ENCODE results near the gene NAA16. TPM values are rescaled to one million over a fixed set of nuclear protein-coding genes. Genes with fewer than 3 reads are reported as not detected.

NAA16 gene
- total RNA-seq, 1 donor from 2014 or later = 35.6 TPM

DNA sequence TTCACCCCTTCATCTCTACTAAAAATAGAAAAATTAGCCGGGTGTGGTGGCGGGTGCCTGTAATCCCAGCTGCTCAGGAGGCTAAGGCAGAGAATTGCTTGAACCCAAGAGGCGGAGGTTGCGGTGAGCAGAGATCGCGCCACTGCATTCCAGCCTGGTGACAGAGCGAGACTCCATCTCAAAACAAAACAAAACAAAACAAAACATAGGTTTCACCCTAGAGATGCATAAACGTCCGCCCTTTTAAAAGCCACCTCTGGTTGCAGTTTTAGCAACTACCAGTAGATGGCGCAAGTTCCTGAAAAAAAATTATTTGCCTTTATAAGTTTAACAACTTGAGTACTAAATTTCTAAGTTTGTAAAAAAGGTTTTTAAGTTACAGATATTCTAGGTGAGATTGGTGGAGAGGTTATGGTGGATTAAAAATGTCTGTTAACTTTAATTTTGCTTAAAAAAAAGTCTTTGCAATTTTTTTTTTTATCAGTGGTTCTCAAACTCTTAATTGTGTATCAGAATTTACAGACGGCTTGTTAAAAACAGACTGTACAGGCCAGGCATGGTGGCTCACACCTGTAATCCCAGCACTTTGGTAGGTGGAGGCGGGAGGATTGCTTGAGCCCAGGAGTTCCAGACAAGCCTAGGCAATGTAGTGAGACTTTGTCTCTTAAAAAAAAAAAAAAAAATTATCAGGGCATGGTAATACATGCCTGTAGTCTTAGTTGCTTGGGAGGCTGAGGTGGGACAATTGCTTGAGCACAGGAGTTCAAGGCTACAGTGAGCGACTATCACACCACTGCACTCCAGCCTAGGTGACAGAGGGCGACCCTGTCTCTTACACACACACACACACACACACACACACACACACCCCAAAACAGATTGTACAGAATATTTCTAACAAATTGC lies 42.1 kb downstream of the NAA16 start:
- intact Hi-C loops (cut with micrococcal nuclease) = loop anchor here (1.0 to 5.0 kb wide), 3 partner anchors 44 to 759 kb away; no protein-coding TSS in a partner anchor

DNA sequence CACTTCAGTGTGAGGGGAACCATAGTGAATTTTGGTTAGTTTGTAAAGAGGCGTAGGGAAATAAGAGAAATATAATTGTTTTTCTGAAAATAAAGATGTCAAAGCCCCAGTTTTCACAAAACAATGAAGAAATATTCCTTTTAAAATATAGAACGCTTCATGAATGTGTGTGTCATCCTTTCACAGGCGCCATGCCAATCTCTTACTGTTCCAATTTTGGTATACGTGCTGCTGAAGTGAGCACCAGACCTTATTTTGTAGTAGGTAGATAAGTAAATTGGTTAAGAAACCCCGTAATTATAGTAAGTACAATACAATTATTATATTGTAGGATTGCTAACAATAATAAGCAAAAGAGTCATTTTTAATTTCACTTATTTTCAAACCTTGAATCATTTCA lies 43.3 kb downstream of the NAA16 start:
- intact Hi-C loops (cut with micrococcal nuclease) = loop anchor here (5.0 kb wide), 2 partner anchors 43 to 758 kb away; no protein-coding TSS in a partner anchor

DNA sequence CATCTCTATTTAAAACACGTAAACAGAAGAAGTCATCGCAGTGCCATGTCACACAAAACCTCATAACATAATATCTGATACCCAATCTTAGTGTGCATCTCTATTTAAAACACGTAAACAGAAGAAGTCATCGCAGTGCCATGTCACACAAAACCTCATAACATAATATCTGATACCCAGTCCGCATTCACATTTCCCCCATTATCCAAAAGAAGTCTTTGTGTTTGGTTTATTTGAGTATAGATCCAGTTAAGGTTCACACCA lies 45.2 kb downstream of the NAA16 start:
- intact Hi-C loops (cut with micrococcal nuclease) = loop anchor here (1.0 to 5.0 kb wide), 3 partner anchors 44 to 108 kb away; partner anchors contain the start of genes MTRF1 and NAA16

DNA sequence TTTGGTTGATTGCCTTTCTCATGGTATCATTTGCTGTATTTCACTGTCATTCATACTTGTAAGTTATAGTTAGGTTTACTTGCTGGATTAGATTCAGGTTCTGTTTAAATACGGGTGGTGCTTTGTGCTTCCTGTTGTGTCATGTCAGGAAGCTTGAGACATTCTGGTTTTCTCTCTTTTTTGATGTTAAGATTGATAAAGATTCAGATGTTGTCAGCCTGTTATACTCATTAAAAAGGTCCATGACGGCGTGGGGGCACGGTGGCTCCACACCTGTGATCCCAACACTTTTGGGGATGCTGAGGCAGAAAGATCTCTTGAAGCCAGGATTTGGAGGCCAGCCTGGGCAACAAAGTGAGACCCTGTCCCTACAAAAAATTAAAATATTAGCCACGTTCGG lies 45.7 kb downstream of the NAA16 start:
- intact Hi-C loops (cut with micrococcal nuclease) = loop anchor here (1.0 to 5.0 kb wide), 3 partner anchors 44 to 108 kb away; partner anchors contain the start of genes MTRF1 and NAA16

DNA sequence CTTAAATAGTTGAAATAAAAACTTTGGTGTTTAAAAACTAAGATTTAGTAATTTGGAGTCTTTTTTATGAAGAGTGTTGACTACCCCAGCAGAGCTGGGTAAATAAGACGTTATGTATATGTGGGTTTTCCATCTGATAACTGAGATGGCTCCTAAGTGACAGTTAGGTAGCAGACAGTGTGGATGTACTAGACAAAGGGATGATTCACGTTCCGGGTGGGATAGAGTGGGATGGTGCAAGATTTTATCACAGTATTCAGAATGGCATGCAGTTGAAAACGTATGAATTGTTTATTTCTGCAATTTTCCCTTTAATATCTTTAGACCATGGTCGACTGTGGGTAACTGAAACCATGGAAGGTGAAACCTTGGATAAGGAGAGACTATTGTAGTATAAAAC lies 50.4 kb downstream of the NAA16 start:
- intact Hi-C loops (cut with micrococcal nuclease) = no loop called here

DNA sequence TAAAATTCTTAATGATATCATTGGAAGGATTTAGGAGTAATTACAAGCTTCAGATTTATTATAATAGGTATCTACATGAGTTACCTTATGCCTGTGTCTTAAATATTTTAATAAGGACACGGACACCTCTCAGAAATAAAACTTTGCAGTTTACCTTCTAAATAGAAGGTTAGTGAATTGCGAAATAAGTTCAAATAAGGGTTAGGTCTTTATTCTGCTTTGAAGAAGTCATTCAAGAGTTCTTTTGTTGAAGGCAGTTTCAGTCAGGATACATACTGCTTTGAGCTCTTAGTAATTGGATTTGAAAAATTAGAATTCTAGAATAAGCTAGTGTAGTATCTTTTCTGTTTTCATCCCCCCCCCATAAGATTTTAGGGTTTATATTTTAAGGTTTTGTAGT lies 53.0 kb downstream of the NAA16 start:
- intact Hi-C loops (cut with micrococcal nuclease) = no loop called here

DNA sequence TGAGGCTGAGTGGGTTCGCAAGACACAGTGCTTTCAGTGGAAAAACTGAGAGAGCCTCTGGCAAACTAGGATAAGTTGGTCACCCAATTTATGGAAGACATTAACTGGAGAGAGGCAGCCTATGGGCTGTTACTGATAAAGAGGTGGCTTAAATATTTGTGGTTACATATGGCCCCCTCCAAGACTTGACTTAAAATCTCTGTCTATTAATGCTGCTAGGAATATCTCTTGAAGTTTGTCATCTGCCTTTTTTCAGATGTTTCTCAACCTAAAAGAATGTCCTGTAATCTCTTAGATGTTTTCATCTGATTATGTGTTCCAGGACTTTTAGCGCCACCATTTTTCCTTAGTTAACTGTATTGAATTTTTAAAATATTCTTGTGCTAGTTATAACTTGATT lies 54.6 kb downstream of the NAA16 start:
- intact Hi-C loops (cut with micrococcal nuclease) = no loop called here

DNA sequence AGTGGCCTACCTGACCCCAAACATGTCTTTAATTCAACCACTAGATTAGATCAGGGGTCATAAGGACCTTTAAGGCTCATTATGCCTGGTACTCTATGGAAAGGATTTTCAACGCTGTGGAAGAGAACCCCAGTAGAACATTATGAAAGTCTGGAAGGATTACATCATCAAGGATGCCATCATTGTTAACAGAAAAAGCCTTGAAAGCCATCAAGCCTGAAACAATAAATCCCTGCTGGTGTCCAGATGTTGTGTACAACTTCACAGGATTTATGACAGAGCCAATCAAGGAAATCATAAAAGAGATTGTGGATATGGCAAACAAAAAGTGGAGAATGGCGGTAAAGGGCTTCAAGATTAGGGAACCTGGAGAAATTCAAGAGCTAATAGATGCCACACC lies 59.7 kb downstream of the NAA16 start:
- intact Hi-C loops (cut with micrococcal nuclease) = no loop called here

DNA sequence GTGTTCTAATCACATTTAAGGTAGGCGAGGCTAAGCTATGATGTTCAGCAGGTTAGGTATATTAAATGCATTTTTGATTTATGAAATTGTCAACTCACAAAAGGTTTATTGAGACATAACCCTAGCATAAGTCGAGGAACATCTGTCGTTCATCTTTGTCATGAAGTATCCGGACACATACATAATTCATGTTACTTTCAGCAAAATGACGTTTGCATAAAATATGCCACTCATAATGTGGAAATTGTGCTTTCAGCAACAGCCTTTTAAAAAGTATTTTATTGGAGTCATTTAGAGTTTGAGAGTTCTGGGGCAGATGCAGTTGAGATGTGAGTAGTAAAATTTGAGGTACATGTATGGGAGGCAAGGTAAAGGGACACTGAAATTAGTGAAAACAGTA lies 66.4 kb downstream of the NAA16 start:
- intact Hi-C loops (cut with micrococcal nuclease) = no loop called here

DNA sequence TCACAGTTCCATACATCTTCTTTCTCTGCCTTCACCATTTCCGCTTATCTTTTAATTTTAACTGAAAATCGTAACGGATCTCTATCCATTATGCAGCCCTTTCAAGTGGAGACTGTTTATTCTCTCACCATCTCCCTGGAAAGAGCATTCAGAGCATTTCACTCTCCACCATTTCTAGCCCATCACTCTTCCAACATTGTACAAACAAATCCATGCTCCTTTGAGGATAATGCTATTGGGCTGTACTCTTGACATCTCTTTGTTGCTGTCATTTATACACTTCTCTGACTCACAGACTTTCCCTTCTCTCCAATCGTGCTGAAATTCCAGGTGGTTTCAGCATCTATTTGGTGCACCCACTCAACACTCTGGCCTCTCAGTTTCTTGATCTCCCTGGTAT lies 71.4 kb downstream of the NAA16 start:
- intact Hi-C loops (cut with micrococcal nuclease) = no loop called here

DNA sequence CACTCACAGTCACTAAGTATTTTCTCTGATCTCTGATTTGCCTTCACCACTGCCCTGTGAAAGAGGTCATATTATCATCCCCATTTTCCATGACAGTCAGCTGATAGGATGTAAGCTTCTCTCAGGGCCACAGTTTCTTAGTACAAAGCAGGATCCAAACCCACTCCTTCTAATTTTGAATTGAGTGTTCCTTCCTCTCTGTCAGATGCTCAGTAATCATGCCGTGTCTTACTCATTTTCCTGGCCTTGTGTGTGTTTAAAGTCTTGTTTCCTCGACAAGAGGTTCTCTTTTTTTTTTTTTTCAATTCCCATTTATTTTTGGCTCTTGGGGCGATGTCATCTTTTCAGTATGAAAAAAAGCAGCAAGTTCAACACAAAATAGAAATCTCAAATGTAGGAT lies 72.3 kb downstream of the NAA16 start:
- intact Hi-C loops (cut with micrococcal nuclease) = no loop called here

DNA sequence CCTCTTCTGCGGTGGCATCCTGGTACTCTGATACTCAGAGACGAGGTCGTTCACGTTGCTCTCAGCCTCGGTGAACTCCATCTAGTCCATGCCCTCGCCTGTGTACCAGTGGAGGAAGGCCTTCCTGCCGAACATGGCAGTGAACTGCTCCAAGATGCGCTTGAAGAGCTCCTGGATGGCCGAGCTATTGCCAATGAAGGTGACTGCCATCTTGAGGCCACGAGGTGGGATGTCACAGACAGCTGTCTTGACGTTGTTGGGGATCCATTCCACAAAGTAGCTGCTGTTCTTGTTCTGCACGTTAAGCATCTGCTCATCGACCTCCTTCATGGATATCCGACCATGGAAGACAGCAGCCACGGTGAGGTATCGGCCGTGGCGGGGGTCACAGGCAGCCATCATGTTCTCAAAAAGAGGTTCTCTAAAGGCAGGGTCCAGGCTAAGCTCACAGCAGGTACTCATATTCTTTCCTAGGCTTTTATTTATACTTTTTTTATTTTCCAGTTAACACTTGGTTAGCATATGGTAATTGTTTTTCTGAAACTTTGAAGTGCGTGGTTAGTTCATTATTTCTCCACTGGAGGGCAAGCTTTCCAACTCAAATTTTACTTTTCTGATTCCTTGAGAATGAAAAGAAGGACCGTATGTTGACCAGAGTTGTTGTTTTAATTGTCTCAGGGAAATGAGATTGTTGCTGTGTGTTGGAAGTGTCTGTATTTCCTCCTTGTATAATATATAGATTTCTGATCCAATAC lies 73.9 kb downstream of the NAA16 start:
- intact Hi-C loops (cut with micrococcal nuclease) = no loop called here

DNA sequence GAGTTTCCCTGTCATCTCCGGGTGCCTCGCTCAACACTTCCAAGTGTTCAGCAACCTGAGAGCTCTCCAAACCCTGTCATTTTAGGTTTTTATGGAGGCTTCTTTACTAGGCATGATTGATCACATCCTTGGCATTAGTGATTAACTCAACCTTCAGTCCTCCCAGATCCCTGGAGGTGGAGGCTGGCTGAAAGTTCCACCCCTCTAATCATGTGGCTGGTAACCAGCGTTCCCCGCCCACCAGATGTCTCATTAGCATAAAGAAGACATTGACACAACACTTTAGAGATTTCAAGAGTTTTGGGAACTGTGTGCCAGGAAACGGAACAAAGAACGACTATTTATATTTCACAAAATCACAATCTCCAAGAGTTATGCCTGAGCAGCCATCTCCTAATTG lies 75.1 kb downstream of the NAA16 start:
- intact Hi-C loops (cut with micrococcal nuclease) = no loop called here

DNA sequence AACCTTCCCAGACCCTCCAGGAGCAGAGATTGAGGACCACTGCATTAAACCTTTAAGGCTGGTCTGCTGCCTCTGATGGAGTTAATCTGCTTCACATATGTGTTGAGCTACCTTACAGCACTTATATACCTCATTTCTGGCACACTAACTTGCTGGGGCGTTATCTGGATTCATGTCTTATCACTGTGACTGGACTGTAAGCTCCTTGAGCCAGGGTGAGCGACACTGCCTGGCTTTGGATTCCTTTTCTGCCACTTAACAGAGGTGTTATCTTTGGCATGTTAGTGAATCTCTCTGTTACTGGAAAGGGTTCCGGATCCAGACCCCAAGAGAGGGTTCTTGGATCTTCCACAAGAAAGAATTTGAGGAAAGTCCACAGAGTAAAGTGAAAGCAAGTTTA lies 76.5 kb downstream of the NAA16 start:
- intact Hi-C loops (cut with micrococcal nuclease) = no loop called here

DNA sequence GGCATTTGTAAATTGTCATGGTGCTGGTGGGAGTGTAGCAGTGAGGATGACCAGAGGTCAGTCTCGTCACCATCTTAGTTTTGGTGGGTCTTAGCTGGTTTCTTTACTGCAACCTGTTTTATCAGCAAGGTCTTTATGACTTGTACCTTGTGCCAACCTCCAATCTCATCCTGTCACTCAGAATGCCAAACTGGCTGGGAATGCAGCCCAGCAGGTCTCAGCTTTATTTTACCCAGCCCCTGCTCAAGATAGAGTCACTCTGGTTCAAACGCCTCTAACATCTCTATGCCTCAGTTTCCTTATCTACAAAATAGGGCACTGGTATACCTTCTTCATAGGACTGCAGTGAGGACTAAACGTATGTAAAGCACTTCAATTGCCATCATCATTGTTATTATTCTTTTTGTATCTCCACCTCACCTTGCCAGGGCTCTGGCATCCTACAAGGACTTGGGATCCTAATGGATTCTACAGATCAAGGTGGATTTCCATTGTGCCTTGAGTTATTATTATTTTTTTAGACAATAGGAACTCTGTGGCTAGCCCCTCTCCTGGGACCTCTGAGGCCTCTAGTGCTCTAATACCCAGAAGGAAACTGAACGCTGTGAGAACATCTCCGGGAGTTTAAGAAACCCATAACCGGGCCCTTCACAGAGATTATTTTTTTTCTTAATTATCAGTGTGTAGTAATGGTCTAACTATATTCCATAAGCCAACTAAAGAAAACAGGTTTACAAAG lies 77.2 kb downstream of the NAA16 start:
- intact Hi-C loops (cut with micrococcal nuclease) = no loop called here

DNA sequence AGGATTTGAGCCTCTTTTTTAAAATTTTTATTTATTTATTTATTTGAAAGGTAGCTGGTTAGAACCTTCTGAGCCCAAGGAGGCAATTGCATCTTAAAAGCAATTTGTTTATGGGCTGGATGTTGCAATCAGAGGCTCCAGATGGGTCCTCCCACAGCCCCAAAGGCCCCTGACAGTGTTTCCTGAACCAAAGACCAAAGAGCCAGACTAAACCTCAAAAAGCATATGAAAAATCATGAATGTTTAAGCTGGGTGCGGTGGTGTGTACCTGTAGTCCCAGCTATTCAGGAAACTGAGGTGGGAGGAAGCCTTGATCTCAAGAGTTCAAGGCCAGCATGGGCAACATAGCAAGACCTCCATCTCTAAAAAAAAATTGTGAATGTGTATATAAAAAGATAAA lies 78.5 kb downstream of the NAA16 start:
- intact Hi-C loops (cut with micrococcal nuclease) = no loop called here

DNA sequence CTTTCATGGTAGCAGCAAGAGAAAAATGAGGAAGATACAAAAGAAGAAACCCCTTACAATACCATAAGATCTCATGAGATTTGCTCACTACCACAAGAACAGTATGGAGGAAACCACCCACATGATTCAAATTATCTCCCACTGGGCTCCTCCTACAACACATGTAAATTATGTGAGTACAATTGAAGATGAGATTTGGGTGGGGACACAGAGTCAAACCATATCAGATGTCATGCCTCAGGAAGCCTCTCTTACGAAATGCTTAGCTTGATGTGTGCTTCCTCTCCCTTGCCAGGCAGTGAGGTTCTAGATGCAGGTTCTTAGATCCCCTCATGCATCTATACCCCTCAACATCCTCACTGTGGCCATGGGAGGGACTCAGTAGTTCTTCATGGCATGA lies 83.1 kb downstream of the NAA16 start:
- intact Hi-C loops (cut with micrococcal nuclease) = no loop called here

DNA sequence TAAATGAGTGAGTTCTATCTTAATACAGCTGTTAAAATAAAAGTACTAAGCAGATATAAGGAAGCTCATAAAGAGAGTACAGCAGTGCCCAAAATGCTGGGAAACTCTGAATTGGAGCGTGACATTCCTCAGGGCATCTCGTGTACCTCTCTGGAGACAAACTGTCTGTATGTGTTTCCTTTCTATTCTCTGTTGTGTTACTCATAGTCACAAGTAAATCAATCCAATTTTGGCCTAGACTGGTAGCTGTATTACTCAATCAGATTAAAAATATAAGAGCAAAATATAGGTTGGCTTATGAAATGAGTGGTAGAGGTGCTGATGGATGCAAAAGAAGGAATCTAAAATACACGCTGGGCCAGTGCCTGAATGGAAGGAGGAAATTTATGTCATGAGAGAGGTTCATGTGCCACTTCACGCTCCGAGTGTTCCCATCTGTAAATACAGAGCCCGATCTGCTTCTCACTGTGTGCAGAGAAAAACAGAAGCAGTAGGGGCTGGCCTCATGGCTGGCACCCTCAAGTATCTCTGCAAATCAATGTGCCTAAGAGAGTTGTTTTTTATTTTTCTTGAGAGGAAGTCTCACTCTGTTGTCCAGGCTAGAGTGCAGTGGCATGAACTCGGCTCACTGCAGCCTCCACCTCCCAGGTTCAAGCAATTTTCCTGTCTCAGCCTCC lies 87.6 kb downstream of the NAA16 start:
- intact Hi-C loops (cut with micrococcal nuclease) = loop anchor here (2.0 to 5.0 kb wide), 2 partner anchors 28 to 46 kb away; no protein-coding TSS in a partner anchor

DNA sequence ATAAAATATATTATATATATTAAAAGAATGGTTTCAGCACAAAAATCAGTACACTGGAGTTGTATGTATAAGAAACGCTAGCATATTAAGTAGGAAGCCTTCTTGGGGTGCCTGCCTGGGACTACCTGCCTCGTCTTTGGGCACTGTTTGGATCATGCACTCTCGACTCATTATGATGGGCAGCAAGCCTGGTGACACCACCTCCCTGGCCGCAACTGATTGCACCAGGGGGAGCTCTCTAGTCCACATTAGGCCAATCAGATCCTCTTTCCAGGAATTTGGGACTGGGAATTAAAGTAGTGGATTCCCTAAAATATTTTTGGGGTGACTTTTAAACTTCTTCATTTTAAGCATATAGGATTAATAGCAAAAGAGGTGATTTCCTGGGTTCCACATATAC lies 90.3 kb downstream of the NAA16 start:
- intact Hi-C loops (cut with micrococcal nuclease) = no loop called here

DNA sequence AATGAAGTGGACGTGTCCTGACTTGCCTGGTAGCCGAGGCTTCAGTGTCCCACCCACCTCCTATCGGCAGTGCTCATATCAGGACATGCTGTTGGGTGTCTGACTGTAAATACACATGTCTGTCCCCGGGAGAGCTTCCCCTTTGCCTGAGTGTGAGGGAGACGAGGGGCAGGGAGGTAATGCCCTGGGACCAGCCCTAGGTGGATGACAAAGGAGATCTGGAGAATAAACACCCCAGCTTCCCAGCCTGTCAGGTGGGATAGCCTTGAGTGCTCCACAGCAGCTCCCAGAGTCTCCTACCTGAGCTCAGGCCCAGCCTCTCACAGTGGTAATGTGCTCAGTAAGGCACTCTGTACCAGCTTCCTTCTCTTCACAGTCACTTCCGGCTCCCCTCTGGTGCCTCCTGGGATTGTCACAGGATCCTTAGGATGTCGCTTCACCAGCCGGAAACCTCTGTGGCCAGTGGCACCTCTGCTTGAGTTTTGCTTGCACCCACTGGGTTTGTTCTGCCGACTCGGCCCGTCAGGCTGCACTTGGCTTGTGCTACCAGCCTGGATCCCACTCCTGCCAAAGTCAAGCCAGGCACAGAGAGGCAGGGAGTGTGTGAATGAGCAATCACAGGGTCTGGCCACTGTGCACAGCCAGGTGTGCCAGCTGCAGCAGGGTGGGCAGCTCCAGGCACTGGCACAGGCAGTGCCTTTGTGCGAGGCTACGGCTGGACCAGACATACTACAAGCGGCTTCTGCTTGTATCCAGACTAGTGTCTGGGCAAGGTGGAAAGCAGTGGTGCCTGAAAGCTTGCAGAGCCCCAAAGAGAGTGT lies 91.8 kb downstream of the NAA16 start:
- intact Hi-C loops (cut with micrococcal nuclease) = no loop called here

Measured in T-helper 2 cell treated with Interferon-gamma antibody and Interleukin-4, amounts not matched to agents 100 ng/mL and 5 ng/mL, for 36 hours (primary cell).